Choroid plexus epithelial cell (primary cell): ENCODE results near the gene KRTAP10-3.
"Not testable (repeated sequence)": the region's sequence is repeated elsewhere in the genome, so short reads cannot be mapped to it uniquely, and the experiment has no call there.

ENCODE experiments used
- DNase-seq: peaks from one replicate; pipeline ENCODE4 v3.0.0-alpha.2; 2010; ENCODE audit warnings: low read depth
- H3K4me3 ChIP-seq: 2 replicates; pipeline ENCODE4 v1.5.1; 2011; ENCODE audit warnings: low read depth, mild to moderate bottlenecking, control low read depth, low read length, moderate library complexity
- TF ChIP-seq, protein P1 (sequence below): conservative IDR thresholded peaks from 2 replicates; pipeline ENCODE4 v1.5.1; 2011; ENCODE audit warnings: low read depth, mild to moderate bottlenecking, control low read depth, inconsistent platforms, low read length, moderate library complexity

The KRTAP10-3 gene

DNA sequence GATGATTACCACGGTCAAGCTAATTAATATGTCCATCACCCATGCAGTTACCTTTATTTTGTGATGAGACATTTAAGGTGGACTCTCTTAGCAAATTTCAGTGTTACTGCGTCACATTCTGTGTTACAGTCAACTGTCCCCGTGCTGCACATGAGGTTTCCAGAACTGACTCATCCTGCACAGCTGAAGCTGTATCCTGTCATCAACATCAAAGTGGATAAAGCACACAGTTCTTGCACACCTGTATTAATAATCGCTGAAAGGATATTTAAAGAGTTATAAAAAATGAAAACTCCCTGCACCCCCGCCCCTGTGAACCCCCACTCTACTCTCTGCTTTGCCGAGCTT lies 25.2 kb upstream of the KRTAP10-3 start:
- TF ChIP-seq, protein P1, sequence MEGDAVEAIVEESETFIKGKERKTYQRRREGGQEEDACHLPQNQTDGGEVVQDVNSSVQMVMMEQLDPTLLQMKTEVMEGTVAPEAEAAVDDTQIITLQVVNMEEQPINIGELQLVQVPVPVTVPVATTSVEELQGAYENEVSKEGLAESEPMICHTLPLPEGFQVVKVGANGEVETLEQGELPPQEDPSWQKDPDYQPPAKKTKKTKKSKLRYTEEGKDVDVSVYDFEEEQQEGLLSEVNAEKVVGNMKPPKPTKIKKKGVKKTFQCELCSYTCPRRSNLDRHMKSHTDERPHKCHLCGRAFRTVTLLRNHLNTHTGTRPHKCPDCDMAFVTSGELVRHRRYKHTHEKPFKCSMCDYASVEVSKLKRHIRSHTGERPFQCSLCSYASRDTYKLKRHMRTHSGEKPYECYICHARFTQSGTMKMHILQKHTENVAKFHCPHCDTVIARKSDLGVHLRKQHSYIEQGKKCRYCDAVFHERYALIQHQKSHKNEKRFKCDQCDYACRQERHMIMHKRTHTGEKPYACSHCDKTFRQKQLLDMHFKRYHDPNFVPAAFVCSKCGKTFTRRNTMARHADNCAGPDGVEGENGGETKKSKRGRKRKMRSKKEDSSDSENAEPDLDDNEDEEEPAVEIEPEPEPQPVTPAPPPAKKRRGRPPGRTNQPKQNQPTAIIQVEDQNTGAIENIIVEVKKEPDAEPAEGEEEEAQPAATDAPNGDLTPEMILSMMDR: no peak
- no peak overlapping the region for H3K4me3 ChIP-seq
- no peak for DNase-seq

DNA sequence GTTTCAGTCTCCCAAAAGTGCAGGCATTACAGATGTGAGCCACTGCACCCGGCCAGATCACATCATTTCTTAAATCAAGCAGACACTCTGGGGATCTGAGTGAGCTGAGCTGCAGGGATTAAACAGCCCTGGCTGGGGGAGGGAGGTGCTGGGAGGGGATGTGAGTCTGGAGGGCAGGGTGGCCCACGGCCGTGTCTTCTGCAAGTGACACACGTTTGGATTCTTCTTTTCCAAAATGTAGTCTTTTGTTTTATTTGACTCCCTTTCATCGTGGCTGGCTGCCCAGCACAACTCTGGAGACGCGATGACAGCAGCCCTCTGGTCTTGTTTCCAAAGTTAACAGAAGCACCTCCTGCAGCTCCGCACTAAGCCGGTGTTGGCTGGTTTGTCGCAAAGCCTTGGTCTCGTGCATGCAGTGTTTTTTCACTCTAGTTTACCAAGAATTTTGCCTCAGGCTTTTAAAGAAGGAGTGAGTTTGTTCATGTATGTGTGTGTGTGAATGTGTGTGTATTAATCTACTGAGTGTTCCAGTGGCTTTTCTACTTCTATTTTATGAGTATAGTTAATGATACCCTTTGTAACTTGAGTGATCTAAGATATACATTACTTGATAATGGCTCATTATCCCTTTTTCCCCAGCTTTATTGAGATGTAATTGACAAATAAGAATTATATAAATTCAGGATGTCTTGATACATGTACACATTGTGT lies 24.6 kb upstream of the KRTAP10-3 start:
- peak; percentile 2 for DNase-seq
- TF ChIP-seq, protein P1: no peak
- H3K4me3 ChIP-seq: no peak overlapping the region

DNA sequence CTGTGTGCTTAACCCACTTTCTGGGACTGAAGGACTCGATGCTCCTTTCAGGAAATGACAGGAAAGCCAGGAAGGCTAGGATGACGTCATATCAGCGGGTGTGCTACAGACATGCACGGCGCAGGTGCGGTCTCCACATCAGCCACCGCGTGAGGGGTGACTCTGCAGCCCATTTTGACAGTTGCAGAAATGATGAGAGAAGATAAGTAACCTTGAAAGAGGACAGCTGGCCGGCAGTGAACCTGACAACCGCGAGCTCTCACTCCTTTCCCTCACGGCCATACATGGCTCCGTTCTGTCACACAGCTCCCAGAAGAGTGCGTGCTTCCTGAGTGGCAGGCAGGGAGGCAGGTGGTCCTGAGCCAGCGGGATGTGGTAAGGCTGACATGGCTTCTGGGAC lies 23.5 kb upstream of the KRTAP10-3 start:
- H3K4me3 ChIP-seq: no peak overlapping the region
- TF ChIP-seq, protein P1: no peak
- no peak for DNase-seq

DNA sequence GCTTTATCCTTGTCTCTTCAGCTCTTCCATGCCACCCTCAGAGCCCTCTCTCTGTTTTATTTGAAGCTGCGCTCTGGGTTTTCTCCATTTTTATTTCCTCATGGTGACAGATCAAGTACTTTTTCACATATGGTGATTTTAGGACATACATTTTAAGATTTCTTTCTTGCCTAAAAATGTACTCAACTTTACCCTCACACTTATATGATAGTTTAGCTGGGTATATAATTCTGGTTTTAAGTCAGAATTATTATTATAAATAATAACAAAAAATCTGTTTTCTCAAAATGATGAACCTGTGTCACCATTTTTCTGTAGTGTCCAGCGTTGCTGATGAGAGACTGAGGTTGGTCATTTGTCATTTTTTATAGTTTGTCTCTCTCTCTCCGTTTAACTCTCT lies 22.6 kb upstream of the KRTAP10-3 start:
- no peak for DNase-seq
- TF ChIP-seq, protein P1: no peak
- H3K4me3 ChIP-seq: no peak overlapping the region

DNA sequence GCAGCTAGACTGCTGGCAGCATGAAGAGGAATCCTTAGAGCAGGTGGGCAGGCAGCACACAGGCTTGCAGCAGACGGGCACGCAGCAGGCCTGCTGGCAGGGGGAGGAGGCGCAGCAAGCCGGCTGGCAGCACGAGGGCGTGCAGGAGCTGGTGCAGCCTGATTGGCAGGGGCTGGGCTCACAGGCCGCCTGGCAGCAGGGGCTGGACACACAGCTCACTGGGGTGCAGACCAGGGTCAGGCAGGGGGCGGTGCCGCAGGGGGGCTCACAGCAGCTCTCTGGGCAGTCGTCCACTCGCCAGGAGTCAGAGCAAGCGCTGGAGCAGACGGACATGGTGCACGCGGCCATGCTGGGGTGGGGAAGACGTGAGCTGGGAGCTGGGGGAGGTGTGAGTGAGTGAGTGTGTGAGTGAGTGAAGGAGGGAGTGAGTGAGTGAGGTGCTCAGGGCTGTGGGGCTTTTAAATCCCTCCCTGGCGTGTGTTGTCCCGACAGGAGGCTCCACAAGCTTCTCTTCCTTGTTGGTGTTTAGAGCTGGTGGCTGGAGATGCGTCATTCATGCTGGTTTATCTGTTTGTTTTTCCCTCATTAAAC lies 21.7 kb upstream of the KRTAP10-3 start, which contains the start of gene KRTAP10-5:
KRTAP10-5 (minus strand) TSS at position 374 of the 591 bp plus-strand sequence; CDS start at position 348, 26 bp downstream.
- H3K4me3 ChIP-seq, DNase-seq: not testable (repeated sequence)

DNA sequence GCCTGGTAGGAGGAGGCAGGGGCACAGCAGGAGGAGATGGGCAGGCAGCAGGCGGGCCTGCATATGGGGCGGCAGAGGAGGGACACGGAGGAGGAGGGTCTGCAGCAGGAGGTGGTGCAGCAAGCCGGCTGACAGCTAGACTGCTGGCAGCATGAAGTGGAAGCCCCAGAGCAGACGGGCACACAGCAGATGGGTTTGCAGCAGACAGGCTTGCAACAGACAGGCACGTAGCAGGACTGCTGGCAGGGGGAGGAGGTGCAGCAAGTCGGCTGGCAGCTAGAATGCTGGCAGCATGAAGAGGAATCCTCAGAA lies 21.2 kb upstream of the KRTAP10-3 start:
- H3K4me3 ChIP-seq: no peak overlapping the region
- DNase-seq: no peak
- TF ChIP-seq, protein P1: no peak

DNA sequence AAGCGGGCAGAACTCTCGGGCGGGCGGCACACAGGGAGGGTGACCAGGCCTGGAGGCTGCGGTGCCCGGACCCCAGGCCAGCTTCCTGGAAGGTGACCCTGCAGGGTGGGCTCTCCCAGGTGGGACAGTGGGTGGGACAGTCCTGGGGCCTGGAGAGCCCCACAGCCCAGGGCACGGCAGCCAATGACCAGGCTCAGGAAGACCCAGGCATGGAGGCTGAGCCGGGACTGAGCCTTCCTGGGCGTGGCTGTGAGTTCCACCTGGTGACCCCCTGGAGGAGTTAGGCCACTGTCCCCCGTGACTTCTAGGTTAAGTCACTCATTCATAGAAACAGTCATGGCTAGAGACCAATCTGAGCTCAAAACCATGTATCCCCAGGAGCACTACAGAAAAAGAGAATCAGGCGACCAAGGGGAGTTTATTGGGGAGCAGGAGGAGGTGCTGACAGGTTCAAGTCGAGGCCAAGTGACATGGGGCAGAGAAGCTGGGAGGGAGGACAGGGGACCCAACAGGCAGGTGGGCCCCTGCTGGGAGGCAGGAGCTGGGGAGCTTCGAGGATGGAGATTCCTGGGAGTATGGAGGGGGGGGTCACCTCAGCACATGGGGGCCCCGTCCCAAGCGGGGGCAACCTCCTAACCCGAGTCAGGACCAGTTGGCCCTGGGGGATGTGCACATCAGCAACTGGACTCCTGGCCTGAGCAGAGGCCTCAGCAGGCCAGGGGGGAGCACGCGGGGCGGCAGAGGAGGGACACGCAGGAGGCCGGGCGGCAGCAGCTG lies 20.6 kb upstream of the KRTAP10-3 start:
- TF ChIP-seq, protein P1: no peak
- DNase-seq: no peak
- no peak overlapping the region for H3K4me3 ChIP-seq
